NB4 (cell line): ENCODE data around the gene ALKAL2.

Experiments used
- DNase-seq: peaks from one replicate; pipeline ENCODE4 v3.0.0; 2010; ENCODE audit warnings: low read depth
- H3K4me3 ChIP-seq: one replicate; pipeline ENCODE4 v1.5.1; 2011; ENCODE audit warnings: mild to moderate bottlenecking, low read depth, low read length, moderate library complexity
- CTCF ChIP-seq: IDR thresholded peaks from one replicate; pipeline ENCODE4 v1.5.1; 2012; ENCODE audit warnings: low read depth, low read length
- MYC ChIP-seq: IDR thresholded peaks from 2 replicates; pipeline ENCODE4 v1.6.1; 2011; ENCODE audit warnings: low read depth, low read length
- POLR2A ChIP-seq: IDR thresholded peaks from 2 replicates; pipeline ENCODE4 v1.6.1; 2011; ENCODE audit warnings: mild to moderate bottlenecking; ENCODE audit not compliant: insufficient read length; ENCODE audit errors: extremely low read depth
- TF ChIP-seq, protein P1 (sequence below): IDR thresholded peaks from 2 replicates; pipeline ENCODE4 v1.6.1; 2011; ENCODE audit warnings: low read depth, low read length

Gene ALKAL2

DNA sequence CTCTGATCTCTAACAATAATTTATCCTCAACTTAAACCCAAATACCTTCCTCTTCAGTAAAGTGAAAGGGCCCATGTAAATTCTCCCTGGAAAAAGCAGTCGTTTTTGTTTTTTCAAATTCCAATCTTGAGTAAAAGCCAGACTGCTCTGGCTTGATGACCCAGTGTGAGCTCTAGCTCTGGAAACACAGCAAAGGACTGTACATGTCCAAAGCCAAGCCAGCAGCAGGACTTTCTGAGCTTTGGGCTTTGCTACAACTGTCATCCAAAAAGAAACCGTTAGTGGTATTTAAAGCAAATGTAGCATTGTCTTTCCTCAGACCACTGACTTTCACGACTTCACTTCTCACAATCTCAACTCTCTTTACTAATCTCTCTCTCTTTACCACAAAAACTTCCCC is 49.5 kb downstream of the ALKAL2 start:
- no peak for DNase-seq
- TF ChIP-seq POLR2A (no peak), CTCF (no peak), MYC (no peak)
- TF ChIP-seq, protein P1, sequence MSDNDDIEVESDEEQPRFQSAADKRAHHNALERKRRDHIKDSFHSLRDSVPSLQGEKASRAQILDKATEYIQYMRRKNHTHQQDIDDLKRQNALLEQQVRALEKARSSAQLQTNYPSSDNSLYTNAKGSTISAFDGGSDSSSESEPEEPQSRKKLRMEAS: no peak
- H3K4me3 ChIP-seq: no peak overlapping the region

GRCh38 chr2:237878-238277 is 50.0 kb downstream of the ALKAL2 start:
- DNase-seq: no peak

DNA sequence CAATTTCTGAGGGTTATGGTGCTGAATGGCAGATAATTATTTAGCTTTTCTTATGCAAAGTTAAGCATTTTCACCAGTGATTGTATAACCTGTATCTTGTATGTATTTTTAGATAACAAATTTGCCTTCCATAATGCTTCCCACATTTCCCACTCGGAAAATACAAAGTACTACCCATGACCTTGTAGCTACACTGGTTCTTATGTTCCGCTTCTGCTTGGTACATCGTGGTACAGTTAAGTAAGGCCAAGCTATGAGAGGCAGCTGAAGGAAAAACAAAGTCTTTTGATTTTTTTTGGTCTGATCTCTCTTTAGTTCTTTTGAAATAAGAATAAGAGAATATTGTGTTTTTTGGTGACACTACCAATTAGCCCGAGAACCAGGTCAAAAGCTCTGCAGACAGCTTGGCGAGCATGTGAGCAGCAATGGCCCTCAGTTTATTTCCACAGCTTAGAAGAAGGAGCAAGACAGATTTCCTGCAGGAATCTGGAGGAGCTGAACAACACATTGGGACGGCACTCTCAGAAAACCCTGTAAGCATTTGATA is 50.8 kb downstream of the ALKAL2 start:
- H3K4me3 ChIP-seq: no peak overlapping the region
- TF ChIP-seq CTCF: no peak
- no peak for TF ChIP-seq MYC
- TF ChIP-seq, protein P1: no peak
- TF ChIP-seq POLR2A: no peak
- no peak for DNase-seq

More at GRCh38 chr2:237878-238277, 50.0 kb downstream of the ALKAL2 start:
- no peak for TF ChIP-seq CTCF
- TF ChIP-seq, protein P1: no peak
- TF ChIP-seq MYC: no peak
- TF ChIP-seq POLR2A: no peak
- H3K4me3 ChIP-seq: no peak overlapping the region

- H3K4me3 ChIP-seq: no peak overlapping the region
- TF ChIP-seq, protein P1: no peak
- TF ChIP-seq POLR2A: no peak
- no peak for TF ChIP-seq CTCF
- no peak for TF ChIP-seq MYC
- DNase-seq: no peak
Measured at GRCh38 chr2:234421-234820, 53.5 kb downstream of the ALKAL2 start.

GRCh38 chr2:233030-233429 is 54.9 kb downstream of the ALKAL2 start:
- TF ChIP-seq MYC (no peak), CTCF (no peak), POLR2A (no peak)
- TF ChIP-seq, protein P1: no peak
- no peak for DNase-seq
- H3K4me3 ChIP-seq: no peak overlapping the region
